ENCODE data around the gene C9orf153.
"Not testable (repeated sequence)": the region's sequence is repeated elsewhere in the genome, so short reads cannot be mapped to it uniquely, and the experiment has no call there.

Gene C9orf153

DNA sequence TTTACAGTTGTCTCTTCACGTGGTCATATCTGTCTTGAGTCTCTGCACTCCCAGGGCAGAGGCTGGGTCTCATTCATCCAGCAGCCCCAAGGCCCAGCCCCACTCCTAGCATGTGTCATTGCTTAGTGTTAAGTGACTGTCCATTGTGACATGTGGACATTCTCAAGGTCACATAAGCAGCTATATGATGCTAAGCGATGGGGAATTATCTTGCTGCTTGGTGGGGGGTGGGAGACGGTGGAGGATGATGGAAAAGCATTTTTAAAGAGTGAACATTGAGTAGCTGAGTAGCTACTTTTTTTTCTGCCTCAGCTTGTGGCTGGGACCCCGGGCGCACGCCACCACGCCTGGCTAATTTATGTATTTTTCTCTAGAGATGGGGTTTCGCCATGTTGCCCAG, at the start of gene C9orf153:
Gene C9orf153 (minus strand): TSS at position 101 of the 400 bp plus-strand sequence. CDS start 30,054 bp downstream, outside the sequence.
- no peak for DNase-seq

DNA sequence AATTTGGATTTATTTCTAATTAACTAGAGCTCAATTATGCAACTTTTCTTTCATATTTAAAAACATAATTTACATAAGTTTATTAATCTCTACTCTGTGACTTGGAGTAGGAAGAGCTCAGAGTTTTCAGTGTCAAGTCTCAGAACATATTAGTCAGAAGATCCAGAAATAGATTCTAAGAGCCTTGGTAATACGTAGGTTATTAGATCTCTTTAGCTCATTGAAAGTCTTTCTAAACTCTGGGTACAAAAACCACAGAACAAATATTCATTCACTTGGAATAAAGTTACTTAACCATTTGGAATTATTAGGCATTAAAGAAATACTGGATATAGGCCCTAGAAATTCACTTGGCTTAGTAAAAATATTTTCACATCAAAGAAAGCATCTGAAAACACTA, 49.2 kb upstream of the C9orf153 start:
- DNase-seq: no peak

DNA sequence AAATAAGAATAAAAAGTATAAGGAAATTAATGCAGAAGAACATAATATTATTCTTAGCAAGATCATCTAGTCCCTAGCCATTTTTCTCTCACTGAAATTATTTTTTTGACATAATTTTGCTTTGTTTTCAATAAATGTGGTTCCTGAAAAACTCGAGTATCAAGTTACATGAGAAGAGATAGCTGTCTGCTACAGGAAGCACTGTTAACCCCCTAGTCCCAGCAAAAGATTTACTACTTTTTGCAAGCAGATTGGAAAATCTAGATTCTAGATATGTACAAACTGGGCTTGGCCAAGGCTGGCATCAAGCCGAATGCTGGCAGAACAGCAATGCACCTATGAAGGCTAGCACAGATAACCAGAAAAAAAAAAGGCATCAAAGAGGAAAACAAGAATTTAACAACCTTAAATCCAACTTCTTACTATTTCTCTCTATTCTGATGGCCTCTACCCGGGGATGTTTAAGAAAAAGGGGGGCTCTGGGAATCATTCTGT, 44.8 kb upstream of the C9orf153 start:
- DNase-seq: no peak

DNA sequence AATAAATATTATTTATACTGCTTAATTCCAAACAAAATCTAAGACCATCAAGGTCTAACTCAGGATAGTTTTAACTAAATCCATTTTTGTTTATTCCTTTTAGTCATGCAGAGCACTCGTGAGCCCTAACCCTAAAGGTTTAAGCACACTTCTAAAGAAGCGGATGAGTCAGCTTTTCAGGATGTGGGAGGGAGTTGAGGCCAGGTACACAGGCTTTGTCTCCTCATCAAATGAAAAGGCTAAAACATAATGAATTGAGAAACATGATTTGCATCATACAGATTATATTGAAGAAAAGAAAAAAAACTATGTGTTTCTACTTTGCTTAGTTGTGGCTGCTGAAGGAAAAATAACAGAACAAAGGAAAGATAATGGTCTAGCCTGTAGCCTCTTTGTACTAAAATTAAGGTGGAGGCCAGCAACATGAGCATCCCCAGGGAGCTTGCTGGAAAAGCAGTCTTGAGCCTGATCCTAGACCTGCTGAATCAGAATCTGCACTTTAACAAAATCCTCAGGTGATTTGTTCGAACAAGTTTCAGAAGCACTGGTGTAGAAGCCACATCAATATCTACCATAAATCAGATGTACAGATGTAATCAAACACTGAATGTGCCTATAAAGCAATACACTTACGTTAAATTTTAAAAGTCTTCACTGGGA, 44.0 kb upstream of the C9orf153 start:
- DNase-seq: no peak

DNA sequence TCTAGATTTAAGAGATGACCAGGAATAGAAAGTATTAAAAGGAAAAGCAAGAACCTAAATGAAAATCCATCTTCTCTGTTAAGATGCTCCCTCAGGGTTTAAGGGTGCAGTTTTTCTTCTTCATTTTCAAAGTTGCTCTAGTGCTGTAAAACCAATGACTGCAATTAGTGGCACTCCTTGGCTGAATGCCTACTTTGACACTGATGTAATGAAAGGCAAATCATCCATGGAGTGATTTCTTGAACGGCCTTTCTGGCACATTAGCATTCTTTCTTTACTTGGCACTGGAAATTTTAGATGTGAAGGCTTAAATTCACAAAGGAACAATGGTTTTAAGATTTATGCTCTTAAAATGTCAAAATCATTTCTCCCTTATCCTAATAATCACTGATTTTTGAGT, 42.2 kb upstream of the C9orf153 start:
- DNase-seq: no peak

DNA sequence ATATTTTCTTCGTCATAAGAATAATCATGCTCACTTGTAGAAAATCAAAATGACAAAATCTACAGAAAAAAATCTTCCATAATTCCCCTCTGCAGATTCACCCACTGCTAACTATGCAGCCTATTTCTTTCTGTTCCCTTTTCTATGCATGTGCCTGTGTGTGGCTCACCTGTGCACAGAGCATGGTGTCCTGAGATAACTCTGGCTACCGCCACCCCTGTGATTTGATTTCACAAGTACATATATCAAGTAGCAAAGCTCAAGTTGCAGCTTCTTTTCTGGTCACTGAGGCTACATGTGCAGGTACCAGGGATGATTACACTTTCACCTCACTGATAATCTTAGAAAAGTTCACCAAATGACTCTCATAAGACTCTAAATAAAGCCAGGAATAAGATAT, 41.2 kb upstream of the C9orf153 start:
- no peak for DNase-seq

DNA sequence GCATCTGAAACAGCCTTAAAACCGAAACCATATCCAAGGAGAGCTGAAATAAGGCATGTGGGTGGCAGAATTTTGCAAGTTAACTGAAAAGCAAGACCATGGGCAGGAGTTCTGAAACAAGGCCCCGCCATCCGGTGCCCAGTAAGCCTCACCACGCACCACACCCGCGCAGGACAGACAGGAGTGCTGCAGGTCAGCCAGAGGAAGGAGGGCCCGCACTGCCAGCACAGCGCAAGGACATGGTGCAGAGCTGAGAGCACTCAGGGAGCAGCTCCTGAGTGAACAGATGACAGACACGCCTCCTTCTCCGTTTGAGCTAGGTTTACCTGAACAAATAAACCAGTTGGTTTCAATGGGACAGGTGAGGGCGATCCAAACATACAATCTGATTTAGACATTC, 39.4 kb upstream of the C9orf153 start:
- DNase-seq: no peak

DNA sequence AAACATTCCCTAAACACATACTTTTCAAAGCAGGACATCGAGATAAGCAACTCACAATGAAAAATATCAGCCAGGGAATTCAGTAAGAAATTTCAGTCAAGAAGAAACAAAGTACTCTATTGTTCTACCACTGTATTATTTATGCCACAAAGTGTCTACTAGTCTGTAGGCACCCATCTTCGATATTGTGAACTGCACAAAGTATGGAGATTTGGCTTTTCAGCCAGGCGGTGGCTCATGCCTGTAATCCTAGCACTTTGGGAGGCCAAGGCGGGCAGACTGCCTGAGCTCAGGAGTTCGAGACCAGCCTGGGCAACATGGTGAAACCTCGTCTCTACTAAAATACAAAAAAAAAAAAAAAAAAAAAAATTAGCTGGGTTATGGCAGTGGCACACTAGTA, 30.9 kb upstream of the C9orf153 start:
- not testable (repeated sequence) for DNase-seq

DNA sequence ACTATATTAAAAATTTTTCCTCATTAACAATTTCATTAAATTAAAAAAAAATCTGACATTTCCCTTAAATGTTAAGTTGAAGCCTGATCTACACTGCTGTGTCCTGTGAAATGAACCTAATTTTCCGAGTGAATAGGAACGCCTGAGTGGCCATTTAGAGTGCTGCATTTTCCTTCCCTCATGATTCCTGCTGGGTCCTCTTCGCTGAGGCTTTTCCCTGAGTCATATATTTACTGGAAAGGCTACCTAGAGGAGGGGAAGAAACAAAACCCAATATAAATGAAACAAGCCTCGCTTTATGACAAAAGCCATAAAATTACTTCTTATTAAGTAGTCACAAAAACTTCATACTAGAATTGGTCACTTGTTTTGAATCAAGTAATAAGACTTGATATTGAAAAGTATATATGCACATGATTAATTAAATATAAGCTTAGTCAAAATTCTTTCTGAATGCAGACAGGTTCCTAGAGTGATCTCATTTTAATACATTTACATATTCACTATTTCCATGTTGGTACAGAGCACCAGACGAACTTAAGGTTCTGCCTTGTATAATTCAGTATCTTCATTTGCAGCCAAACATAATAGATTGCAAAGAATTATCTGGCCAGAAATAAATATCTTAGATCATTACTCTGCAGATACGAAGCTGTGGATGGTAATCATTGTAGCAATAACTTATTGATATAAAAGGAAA, 29.2 kb upstream of the C9orf153 start:
- no peak for DNase-seq

DNA sequence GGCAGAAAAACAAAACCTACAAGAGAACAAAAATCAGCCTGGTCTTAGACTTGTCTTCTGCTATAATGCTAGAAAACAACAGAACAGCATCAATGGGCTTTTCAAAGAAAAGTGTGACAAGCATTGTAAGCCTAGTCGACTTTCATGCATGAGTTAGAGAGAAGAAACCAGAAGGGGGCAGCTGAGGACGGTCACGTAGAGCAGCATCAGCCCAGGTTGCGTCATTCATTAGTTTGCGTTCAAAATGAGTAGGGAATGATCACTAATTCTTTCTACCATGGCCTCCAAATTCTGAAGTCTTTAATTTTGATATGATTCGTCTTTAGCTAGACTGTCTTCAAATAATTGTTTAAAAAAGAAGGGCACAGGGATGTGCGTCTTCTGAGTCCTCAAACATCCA, 27.6 kb upstream of the C9orf153 start:
- DNase-seq: peak; percentile 71

DNA sequence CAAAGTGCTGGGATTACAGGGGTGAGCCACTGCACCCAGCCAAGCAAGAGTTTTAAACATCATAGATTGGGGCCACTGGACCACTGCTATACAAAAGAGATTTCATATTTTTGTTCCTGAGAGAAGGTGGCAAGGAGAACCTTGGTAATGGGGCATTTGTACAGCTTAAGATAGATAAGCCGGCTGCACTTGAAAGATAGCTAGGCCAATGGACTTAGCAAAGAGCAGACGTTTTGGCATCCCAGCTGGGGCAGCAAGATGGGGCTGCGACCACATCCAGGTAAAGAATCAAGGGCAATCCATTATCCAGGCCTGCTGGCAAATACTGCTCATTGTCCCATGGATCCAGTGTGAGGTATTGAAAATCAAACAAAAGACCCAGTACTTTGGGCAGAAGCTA, 26.8 kb upstream of the C9orf153 start:
- no peak for DNase-seq

DNA sequence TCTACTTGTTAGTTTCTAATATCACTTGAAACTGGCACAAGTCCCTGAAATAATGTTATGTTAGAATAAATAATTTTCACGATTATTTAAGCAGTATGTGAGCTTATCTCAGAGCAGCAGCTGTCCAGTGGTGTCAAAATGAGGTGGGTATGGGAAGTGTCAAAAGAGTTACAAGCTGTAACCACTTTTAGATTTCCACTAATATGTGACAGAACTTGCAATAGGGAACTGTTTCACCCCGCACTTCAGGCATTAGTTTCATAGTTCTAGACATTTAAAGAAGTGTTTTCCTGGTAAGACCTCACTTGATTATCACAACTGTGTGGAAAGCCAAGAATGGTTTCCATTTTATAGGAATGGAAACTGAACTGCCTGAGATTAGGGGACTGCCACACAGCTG, 25.8 kb upstream of the C9orf153 start:
- no peak for DNase-seq

DNA sequence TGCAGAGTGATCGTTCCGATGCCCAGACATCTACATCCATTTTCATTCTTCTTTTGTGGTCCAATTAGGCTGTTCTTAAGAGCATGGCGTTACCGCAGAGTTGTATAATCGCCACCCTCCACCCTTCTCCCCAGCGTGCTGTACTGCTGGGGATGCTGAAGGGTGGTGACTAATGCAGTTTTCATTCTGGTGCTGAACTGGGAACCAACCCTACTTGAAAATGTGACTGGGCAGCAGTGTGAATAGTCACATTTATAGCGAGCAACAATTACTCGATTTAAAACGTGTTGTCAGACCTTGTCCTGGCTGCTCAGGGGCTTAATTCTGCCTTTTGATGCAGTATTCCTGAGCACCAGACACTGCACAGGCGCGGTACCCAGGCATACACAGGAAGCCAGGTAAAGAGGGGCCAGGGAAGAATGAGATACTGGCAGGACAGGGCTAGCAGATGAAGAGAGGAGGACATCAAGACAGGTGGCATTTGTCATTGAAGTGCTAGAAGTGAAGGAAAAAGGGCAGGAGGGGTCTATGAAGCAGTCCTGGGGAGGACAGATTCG, 23.6 kb upstream of the C9orf153 start:
- no peak for DNase-seq

DNA sequence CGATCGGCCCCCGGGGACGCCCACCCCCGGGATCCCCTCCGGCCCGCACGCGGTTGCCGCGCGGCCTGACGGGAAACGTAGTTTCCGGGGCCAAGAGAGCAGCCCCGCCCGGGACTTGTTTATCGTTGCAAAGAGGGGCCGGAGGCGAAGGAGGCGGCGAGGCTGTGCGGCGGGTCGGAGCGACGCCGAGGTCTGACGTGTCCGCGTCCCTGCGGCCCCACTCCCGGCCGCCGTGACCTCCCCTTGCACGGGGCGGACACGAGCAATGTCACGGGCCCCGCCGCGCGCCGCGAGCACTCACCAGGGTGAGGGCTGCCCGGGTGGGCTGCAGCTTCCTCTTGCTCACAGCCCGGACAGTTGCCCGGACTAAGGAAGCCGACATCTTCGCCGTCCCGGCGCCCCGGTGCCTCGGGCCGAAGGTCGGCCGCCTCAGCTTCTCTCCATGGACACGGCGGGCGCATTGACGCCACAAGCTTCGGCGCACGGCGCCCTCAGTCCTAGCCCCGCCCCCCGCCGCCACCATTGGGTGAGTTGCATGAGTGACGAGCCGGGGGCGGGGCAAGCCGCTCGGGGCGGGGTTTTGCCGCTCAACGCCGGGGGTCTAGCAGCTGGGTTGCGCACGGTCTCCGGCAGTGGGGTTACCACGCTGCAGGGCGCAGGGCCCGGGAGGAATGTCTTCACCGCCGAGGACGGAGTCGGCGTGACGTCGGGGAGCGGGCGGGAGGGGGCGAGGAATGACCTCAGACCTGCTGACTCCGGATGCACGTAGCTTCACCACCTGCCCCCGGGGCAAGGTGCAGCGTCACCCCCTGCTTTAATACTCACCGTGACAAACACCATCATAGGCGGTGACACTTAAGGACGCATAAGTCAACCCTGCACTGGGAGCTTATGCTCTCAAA, 22.9 kb upstream of the C9orf153 start, which contains the start of gene ISCA1:
Gene ISCA1 (minus strand): TSS at position 462 of the 902 bp plus-strand sequence. CDS start 80 bp downstream, at position 382.
- peak; percentile 64 for DNase-seq

DNA sequence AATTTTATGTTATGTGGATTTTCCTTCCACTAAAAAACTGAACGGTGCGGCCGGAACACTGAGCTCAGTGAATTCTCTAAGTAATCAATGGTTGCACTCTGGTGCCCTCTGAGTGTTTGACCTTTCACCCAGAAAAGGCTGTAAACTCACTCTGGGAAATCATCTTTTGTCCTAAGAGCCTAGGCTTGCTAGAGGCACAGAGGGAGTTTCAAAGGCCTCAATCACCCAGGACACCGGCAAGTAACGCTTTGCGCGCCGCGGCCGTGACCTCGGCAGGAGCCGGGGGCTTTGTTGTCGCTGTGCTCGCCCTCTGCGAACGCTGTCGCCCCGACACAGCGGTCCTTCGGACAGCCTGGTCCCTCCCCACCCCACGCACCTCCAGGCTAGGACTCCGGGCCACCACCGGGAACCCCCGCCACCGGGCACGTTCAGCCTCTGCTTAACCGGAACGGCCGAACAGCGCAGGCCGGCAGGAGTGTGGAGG, 22.2 kb upstream of the C9orf153 start:
- peak; percentile 20 for DNase-seq

DNA sequence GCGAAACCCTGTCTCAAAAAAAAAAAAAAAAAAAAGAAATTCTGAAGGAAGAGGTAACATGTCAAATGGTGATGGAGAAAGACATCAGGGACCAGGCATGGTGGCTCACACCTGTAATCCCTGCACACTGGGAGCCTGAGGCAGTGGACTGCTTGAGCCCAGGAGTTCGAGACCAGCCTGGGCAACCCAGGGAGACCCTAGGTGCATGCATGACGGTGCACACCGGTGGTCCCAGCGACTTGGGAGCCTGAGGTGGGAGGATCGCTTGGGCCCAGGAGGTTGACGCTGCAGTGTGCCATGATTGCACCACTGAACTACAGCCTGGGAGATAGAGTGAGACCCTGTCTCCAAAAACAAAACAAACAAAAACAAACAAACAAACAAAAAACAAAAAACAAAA, 21.1 kb upstream of the C9orf153 start:
- no peak for DNase-seq

DNA sequence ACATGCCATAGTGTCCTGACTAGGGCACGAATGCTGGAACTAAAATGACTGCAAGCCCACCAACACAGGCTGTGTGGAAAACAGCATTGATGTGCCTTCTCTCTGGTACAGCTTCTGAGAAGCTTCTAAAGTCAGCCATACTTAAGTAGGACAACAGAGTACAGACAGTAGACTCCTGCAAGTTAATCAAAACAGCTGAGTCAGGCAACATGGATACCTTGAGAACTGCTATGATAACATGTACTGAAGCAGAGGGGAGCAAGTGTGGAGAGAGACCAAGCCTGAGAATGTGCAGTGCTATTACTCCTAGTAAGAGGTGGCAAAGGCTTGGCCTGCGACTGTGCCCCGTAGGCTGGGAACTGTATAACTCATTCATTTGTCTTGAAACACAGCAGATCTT, 20.4 kb upstream of the C9orf153 start:
- DNase-seq: no peak

DNA sequence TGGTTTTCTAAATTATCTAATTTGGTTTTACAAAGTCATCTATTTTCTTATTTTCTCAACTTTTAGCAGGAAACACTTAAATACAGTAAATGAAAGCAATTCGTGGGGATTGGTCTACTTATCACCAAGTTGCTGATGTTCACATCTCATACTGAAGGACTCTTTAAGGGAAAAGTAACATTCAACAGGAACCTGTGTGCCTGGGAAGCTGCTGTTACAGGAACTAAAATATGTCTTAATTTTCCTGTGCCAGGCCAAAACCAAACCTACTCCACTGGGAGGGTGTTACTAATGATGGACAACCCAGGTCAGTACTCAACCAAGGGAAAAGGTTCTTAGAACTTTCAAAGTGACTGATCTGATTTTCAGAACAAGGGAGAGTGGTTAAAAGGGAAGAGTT, 17.6 kb upstream of the C9orf153 start:
- no peak for DNase-seq

DNA sequence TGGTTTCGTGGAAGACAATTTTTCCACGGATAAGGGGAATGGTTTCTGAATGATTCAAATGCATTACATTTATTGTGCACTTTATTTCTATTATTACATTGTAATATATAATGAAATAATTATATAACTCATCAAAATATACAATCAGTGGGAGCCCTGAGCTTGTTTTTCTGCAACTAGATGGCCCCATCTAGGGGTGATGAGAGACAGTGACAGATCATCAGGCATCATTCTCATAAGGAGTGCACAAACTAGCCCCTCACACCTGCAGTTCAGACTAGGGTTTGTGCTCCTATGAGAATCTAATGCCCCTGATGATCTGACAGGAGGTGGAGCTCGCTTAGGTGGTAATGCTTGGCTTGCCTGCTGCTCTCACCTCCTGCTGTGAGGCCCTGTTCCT, 16.5 kb upstream of the C9orf153 start:
- peak; percentile 0 for DNase-seq

DNA sequence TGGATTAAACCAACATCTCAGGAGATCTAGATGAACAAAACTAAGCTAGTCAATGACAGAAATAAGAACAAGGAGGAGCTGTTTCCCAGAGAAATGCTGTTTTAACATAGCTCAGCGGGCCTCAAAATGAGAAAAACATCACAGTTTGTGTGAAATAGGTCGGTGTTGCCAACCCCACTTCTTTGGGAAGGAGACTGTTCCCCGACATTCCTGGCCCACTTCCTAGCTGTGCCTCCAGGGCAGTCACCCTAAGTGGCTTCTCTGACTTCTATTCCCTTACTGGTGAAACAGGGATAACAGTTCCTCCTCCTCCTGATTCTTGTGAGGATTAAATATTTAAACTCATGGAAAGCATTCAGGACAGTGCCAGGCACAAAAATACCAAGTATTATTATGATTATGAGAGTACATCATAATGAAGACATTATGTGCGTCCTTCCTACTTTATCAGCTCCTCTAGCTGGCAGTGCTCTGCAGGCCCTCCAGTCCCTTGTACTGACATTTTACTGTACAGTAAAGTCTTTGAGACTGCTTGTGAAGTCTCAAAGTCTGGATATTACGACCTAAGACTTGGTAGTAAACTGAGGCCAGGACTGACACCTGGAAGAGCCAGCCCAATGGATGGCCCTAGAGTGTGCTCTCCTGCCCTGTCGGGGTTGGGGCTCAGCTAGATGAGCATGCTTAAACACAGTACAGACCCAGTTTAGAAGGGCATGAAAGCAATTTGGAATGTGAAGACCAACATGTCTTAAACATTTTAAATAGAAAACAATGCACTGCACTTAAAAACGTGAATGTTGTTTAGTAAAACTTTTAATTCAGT, 15.6 kb upstream of the C9orf153 start:
- DNase-seq: no peak

DNA sequence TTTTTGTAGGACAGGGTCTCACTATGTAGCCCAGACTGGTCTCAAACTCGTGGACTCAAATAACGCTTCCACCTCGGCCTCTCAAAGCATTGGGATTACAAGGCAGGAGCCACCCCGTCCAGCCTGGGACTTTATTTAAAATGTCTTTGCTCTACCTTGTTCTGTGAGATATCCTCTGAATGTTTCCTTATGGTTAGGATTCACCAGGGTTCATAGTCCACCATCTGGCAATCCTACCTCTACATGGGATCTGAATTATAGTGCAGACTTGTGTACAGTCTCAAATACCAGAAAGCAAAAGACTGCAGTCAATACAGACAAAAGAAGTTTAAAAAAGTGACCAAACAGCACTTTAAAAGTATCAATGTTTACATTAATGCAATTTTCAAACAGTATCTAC, 12.8 kb upstream of the C9orf153 start:
- no peak for DNase-seq

DNA sequence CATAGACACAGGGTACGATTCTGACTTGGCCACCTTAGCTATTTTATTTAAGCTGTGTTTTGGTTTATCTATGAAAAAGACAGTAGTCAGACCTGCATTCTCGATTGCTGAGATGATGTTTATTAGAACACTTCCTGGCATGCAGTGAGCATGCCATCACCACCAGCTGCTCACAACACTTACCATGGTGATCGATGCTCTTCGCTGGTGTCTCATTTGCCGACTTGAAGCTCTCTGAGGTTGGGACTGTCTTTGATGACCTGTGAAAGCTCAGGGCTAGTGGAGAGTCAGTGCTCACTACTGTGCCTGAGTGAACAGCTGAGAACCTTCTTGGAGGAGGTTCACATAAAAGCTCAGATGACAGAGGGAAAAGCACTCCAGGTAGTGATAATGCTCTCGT, 4.4 kb upstream of the C9orf153 start:
- DNase-seq: no peak
